Epidermal melanocyte (primary cell): Measurements from ENCODE around the gene CHRND.

Experiments
- DNase-seq: peaks from one replicate; pipeline ENCODE4 v3.0.0; 2011; ENCODE audit warnings: low spot score; ENCODE audit not compliant: insufficient read length

The CHRND gene

GRCh38 chr2:232487385-232488096, 38.4 kb upstream of the CHRND start, which contains the start of gene ECEL1:
TSS of gene ECEL1 (minus strand) at chr2:232487834. CDS start at chr2:232486653, 1,181 bp downstream.
- DNase-seq: no peak

- DNase-seq: no peak
These were observed 37.8 kb upstream of the CHRND start for GRCh38 chr2:232488097-232488711.

GRCh38 chr2:232488721-232489300, 37.1 kb upstream of the CHRND start:
- DNase-seq: no peak

GRCh38 chr2:232489516-232490220, 36.3 kb upstream of the CHRND start:
- DNase-seq: no peak

- DNase-seq: no peak
These were observed 35.5 kb upstream of the CHRND start for GRCh38 chr2:232490221-232491138.

- DNase-seq: no peak
These were observed 34.7 kb upstream of the CHRND start for GRCh38 chr2:232491139-232491780.

- no peak for DNase-seq
These were observed 33.6 kb upstream of the CHRND start for GRCh38 chr2:232492236-232492848.

GRCh38 chr2:232492963-232493700, 32.8 kb upstream of the CHRND start:
- DNase-seq: no peak

GRCh38 chr2:232493701-232494474, 32.1 kb upstream of the CHRND start:
- DNase-seq: no peak

GRCh38 chr2:232494542-232494941, 31.4 kb upstream of the CHRND start:
- DNase-seq: no peak

GRCh38 chr2:232495292-232495691, 30.7 kb upstream of the CHRND start:
- DNase-seq: no peak

GRCh38 chr2:232496501-232497270, 29.3 kb upstream of the CHRND start:
- DNase-seq: no peak

- DNase-seq: no peak
These were observed 28.6 kb upstream of the CHRND start for GRCh38 chr2:232497348-232497747.

- DNase-seq: no peak
These were observed 27.5 kb upstream of the CHRND start for GRCh38 chr2:232498452-232498851.

GRCh38 chr2:232501331-232501771, 24.6 kb upstream of the CHRND start:
- no peak for DNase-seq

- no peak for DNase-seq
These were observed 24.1 kb upstream of the CHRND start for GRCh38 chr2:232501794-232502390.

- DNase-seq: no peak
These were observed 23.4 kb upstream of the CHRND start for GRCh38 chr2:232502511-232502910.
